22Rv1 (cell line): ENCODE data around the gene CINP.

ENCODE experiments used
- ZFX ChIP-seq: fragments of 450-650 bp; IDR thresholded peaks from 2 replicates; pipeline ENCODE4 v1.6.1; 2017; ENCODE audit warnings: antibody characterized with exemption, borderline replicate concordance
- TF ChIP-seq, protein P1 (sequence below): fragments of 450-650 bp; IDR thresholded peaks from 2 replicates; pipeline ENCODE4 v1.5.1; 2017; ENCODE audit warnings: mild to moderate bottlenecking

DNA sequence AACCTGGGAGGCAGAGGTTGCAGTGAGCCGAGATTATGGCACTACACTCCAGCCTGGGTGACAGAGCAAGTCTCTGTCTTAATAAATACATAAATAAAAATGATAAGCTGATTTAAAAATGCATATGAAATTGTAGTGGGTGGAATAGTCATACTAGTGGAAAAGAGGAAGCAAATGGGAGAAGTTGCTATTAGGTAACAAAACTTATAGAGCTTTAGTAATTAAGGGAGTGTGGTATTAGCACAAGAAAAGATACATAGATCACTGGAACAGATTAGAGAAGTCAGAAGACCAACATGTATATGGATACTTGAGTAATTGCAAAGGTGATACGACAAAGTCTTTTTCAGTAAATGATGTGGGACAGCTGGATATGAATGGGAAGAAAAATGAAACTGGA lies 26.6 kb upstream of the CINP start:
- TF ChIP-seq, protein P1, sequence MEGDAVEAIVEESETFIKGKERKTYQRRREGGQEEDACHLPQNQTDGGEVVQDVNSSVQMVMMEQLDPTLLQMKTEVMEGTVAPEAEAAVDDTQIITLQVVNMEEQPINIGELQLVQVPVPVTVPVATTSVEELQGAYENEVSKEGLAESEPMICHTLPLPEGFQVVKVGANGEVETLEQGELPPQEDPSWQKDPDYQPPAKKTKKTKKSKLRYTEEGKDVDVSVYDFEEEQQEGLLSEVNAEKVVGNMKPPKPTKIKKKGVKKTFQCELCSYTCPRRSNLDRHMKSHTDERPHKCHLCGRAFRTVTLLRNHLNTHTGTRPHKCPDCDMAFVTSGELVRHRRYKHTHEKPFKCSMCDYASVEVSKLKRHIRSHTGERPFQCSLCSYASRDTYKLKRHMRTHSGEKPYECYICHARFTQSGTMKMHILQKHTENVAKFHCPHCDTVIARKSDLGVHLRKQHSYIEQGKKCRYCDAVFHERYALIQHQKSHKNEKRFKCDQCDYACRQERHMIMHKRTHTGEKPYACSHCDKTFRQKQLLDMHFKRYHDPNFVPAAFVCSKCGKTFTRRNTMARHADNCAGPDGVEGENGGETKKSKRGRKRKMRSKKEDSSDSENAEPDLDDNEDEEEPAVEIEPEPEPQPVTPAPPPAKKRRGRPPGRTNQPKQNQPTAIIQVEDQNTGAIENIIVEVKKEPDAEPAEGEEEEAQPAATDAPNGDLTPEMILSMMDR, result no peak
- no peak for TF ChIP-seq ZFX
